Smooth muscle cell (in vitro differentiated cells): ENCODE data around the gene CYP39A1. TPM values are rescaled to one million over a fixed set of nuclear protein-coding genes. Genes with fewer than 3 reads are reported as not detected.

ENCODE experiments used
- DNase-seq: peaks from one replicate; lab custom pipeline; 2025; ENCODE audit not compliant: unreplicated experiment; lab: John Stamatoyannopoulos, UW
- H2AFZ ChIP-seq: fragments of 200-600 bp; sonication (generic); 2 replicates; pipeline ENCODE4 v1.6.0; 2016; ENCODE audit warnings: antibody characterized with exemption, low read depth, mild to moderate bottlenecking
- H3F3A ChIP-seq: fragments of 200-600 bp; sonication (generic); 2 replicates; pipeline ENCODE4 v1.6.0; 2017; ENCODE audit warnings: antibody characterized with exemption, low read depth
- H3K27ac ChIP-seq: fragments of 200-600 bp; sonication (generic); 2 replicates; pipeline ENCODE4 v1.5.1; 2016; ENCODE audit warnings: low read depth, mild to moderate bottlenecking
- H3K27me3 ChIP-seq: fragments of 200-600 bp; sonication (generic); 2 replicates; pipeline ENCODE4 v1.6.1; 2016; ENCODE audit warnings: low read depth, mild to moderate bottlenecking
- H3K36me3 ChIP-seq: fragments of 200-600 bp; sonication (generic); 2 replicates; pipeline ENCODE4 v1.5.1; 2016; ENCODE audit warnings: low read depth
- H3K4me1 ChIP-seq: fragments of 200-600 bp; sonication (generic); 2 replicates; pipeline ENCODE4 v1.5.1; 2016; ENCODE audit warnings: low read depth
- H3K4me2 ChIP-seq: fragments of 200-600 bp; sonication (generic); 2 replicates; pipeline ENCODE4 v1.6.0; 2016; ENCODE audit warnings: mild to moderate bottlenecking
- H3K4me3 ChIP-seq: fragments of 200-600 bp; sonication (generic); 2 replicates; pipeline ENCODE4 v1.5.1; 2016; ENCODE audit warnings: mild to moderate bottlenecking
- H3K79me2 ChIP-seq: fragments of 200-600 bp; sonication (generic); 2 replicates; pipeline ENCODE4 v1.6.0; 2016; ENCODE audit warnings: low read depth, mild to moderate bottlenecking
- H3K9ac ChIP-seq: fragments of 200-600 bp; sonication (generic); 2 replicates; pipeline ENCODE4 v1.6.0; 2016; ENCODE audit warnings: low read depth
- H3K9me3 ChIP-seq: fragments of 200-600 bp; sonication (generic); replicated peaks from 2 replicates; pipeline ENCODE4 v1.5.1; 2016; ENCODE audit warnings: low read depth
- H4K20me1 ChIP-seq: fragments of 200-600 bp; sonication (generic); 2 replicates; pipeline ENCODE4 v1.6.0; 2016; ENCODE audit warnings: low read depth
- CTCF ChIP-seq: fragments of 200-600 bp; sonication (generic); IDR thresholded peaks from 2 replicates; pipeline ENCODE4 v1.5.1; 2017; ENCODE audit warnings: borderline replicate concordance, mild to moderate bottlenecking, antibody characterized with exemption; ENCODE audit not compliant: insufficient read depth, poor library complexity, severe bottlenecking
- WGBS: methylation state at CpG from one replicate; pipeline ENCODE4 v1.1.7; 2016; ENCODE audit warnings: low lambda C conversion rate; 5-methylcytosine and 5-hydroxymethylcytosine counted together
- polyA plus RNA-seq: library from polyadenylated mRNA; unstranded; fragments of >200 nt; fragmentation: Nextera tagmentation; extraction: Ambion mirVana; gene quantifications from 2 replicates; pipeline ENCODE4 v1.2.1, GENCODE V29; 2016
- total RNA-seq: library from RNA; depleted of rRNA; stranded (reverse); fragments of >200 nt; gene quantifications from 2 replicates; pipeline ENCODE4 v1.2.3, GENCODE V29; 2014

The CYP39A1 gene
- total and polyA plus RNA-seq, 2 experiments from 2014 or later = 0.40 to 0.63 TPM

- WGBS = 90% methylated on average over 5 of the region's 5 CpGs
- Histone ChIP-seq H3K27ac (no peak overlapping the region), H3K4me2 (no peak overlapping the region)
These were observed 15.5 kb downstream of the CYP39A1 start for GRCh38 chr6:46637145-46637544.

GRCh38 chr6:46635462-46635861 is 17.2 kb downstream of the CYP39A1 start:
- Histone ChIP-seq H3K9ac (no peak overlapping the region), H3K9me3 (no peaks in the 10 kb centered on the region), H3K27me3 (no peaks in the 10 kb centered on the region), H3K36me3 (no peaks in the 10 kb centered on the region), H3K4me2 (no peak overlapping the region), H4K20me1 (no peaks in the 10 kb centered on the region), H3K4me1 (no peaks in the 10 kb centered on the region), H2AFZ (no peak overlapping the region), H3F3A (no peaks in the 10 kb centered on the region), H3K4me3 (no peak overlapping the region), H3K27ac (no peak overlapping the region), H3K79me2 (no peaks in the 10 kb centered on the region)
- no peak for TF ChIP-seq CTCF
- WGBS = 94% methylated on average over 6 of the region's 6 CpGs
- DNase-seq = no peak

More at GRCh38 chr6:46637145-46637544, 15.5 kb downstream of the CYP39A1 start:
- Histone ChIP-seq H3K4me1 (no peaks in the 10 kb centered on the region), H3K4me3 (no peak overlapping the region), H3K9ac (no peak overlapping the region), H3K27me3 (no peaks in the 10 kb centered on the region), H3F3A (no peaks in the 10 kb centered on the region), H3K79me2 (no peaks in the 10 kb centered on the region), H3K9me3 (no peaks in the 10 kb centered on the region), H3K36me3 (no peaks in the 10 kb centered on the region), H4K20me1 (no peaks in the 10 kb centered on the region), H2AFZ (no peak overlapping the region)
- no peak for DNase-seq
- no peak for TF ChIP-seq CTCF

- no peak for TF ChIP-seq CTCF
- Histone ChIP-seq H3K27me3 (no peaks in the 10 kb centered on the region), H4K20me1 (no peaks in the 10 kb centered on the region), H3K36me3 (no peaks in the 10 kb centered on the region), H3K79me2 (no peaks in the 10 kb centered on the region), H3K9me3 (no peaks in the 10 kb centered on the region), H3F3A (no peaks in the 10 kb centered on the region), H3K4me1 (no peaks in the 10 kb centered on the region), H3K4me2 (no peak overlapping the region), H2AFZ (no peak overlapping the region), H3K9ac (no peak overlapping the region), H3K4me3 (no peak overlapping the region), H3K27ac (no peak overlapping the region)
- 95% methylated on average over 1 of the region's 1 CpG for WGBS
- no peak for DNase-seq
These were observed 20.6 kb downstream of the CYP39A1 start for GRCh38 chr6:46632053-46632452.

GRCh38 chr6:46629691-46630090 is 22.9 kb downstream of the CYP39A1 start:
- no peaks in the 10 kb centered on the region for H3K36me3 ChIP-seq
- H3K4me2 ChIP-seq = no peak overlapping the region
- H3F3A ChIP-seq = no peaks in the 10 kb centered on the region
- no peak overlapping the region for H2AFZ ChIP-seq
- H4K20me1 ChIP-seq = no peaks in the 10 kb centered on the region
- DNase-seq = no peak
- H3K27ac ChIP-seq = no peak overlapping the region
- no peaks in the 10 kb centered on the region for H3K79me2 ChIP-seq
- no peaks in the 10 kb centered on the region for H3K4me1 ChIP-seq
- H3K27me3 ChIP-seq = no peaks in the 10 kb centered on the region
- WGBS = 91% methylated on average over 7 of the region's 7 CpGs
- TF ChIP-seq CTCF = no peak
- H3K4me3 ChIP-seq = no peak overlapping the region
- no peaks in the 10 kb centered on the region for H3K9me3 ChIP-seq
- H3K9ac ChIP-seq = no peak overlapping the region
